ENCODE measurements around the gene IGFBP4.

Gene IGFBP4

DNA sequence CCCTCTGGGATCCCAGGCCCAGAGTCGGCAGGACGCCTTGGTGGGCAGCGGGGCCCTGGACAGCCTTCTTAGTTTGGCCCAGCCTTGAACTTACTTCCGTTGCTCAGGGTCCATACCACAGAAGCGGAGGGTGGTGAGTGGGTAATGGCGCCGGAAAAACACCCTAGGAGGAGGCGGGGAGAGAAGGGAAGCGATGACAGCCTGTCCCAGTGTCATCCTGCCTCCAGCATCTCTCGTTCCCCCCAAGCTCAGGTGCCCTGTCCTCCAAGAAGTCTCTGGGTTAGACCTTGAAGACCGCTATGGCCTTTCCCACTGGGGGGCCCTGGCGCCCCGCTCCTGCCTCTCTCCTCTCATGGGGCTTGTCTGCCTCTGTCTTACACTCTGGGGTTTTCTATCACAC is 35.2 kb downstream of the IGFBP4 start:
- DNase-seq (ENCODE audit: low read depth) = no peak
- no peak overlapping the region for H3K4me3 ChIP-seq (ENCODE audit: low read depth, low read length)
- TF ChIP-seq, protein P1, sequence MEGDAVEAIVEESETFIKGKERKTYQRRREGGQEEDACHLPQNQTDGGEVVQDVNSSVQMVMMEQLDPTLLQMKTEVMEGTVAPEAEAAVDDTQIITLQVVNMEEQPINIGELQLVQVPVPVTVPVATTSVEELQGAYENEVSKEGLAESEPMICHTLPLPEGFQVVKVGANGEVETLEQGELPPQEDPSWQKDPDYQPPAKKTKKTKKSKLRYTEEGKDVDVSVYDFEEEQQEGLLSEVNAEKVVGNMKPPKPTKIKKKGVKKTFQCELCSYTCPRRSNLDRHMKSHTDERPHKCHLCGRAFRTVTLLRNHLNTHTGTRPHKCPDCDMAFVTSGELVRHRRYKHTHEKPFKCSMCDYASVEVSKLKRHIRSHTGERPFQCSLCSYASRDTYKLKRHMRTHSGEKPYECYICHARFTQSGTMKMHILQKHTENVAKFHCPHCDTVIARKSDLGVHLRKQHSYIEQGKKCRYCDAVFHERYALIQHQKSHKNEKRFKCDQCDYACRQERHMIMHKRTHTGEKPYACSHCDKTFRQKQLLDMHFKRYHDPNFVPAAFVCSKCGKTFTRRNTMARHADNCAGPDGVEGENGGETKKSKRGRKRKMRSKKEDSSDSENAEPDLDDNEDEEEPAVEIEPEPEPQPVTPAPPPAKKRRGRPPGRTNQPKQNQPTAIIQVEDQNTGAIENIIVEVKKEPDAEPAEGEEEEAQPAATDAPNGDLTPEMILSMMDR (IDR thresholded peaks at IDR 0.05; ENCODE audit: insufficient read depth, low read depth, low read length, missing control alignments) = no peak

DNA sequence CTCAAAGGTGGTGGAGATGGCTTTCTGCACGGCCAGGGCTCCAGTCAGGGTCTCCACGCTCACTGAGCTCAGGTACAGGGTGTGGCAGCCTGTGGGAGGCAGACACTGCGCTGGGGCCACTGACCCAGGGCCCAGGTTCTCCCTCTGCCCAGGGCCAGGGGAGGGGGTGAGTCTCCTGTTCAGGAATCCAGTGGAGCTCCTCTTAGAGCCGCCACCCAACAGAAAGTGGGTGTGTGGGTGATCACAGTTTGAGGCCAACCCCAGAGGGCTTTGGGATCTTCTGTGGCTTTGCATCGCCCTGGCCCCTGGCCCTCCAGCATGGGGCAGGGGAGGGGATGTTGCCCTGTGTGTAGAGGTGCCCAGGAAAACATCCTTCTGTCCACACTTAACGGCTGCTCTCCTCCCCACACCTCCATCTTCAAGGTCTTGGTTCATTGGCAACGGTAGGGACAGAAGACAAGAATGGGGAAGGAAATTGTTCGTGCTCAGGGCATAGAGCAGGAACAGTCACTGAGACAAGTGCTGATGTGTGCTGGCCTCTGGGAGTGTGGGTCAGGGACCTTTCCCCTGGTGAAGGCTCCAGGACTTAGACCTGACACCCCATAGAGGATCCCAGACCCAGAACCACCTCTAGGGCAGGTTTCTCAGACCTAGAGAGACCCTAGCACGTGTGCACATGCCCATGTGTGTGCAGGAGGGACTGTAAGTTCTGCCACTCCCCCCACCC is 36.7 kb downstream of the IGFBP4 start:
- DNase-seq (ENCODE audit: low read depth) = no peak
- H3K4me3 ChIP-seq (ENCODE audit: low read depth, low read length) = no peak overlapping the region
- TF ChIP-seq, protein P1 (IDR thresholded peaks at IDR 0.05; ENCODE audit: insufficient read depth, low read depth, low read length, missing control alignments) = no peak

DNA sequence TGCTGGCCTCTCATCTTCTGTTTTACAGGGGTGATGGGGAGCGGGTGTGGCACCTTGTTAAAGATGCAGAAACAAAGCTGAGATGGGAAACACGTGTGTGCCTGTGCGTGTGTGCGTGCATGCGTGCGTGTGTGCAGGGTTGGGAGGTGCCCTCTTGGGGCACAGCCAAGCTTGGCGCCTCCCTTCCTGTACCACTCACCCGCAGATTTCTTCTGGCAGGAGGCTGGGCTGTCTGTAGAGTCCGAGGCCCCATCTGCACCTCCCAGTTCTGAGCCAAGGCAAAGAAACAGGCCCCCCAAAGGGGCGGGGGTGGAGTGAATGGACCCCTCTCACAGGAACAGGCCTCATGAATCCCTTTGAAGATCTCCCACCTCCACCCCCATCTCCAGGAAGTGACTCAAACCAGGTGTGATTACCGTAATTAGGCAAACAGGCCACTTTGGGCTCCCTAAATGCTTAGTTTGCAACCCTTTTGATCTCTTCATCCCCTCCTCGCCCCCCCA is 37.3 kb downstream of the IGFBP4 start:
- TF ChIP-seq, protein P1 (IDR thresholded peaks at IDR 0.05; ENCODE audit: insufficient read depth, low read depth, low read length, missing control alignments) = no peak
- H3K4me3 ChIP-seq (ENCODE audit: low read depth, low read length) = no peak overlapping the region
- peak; percentile 37 for DNase-seq (ENCODE audit: low read depth)

DNA sequence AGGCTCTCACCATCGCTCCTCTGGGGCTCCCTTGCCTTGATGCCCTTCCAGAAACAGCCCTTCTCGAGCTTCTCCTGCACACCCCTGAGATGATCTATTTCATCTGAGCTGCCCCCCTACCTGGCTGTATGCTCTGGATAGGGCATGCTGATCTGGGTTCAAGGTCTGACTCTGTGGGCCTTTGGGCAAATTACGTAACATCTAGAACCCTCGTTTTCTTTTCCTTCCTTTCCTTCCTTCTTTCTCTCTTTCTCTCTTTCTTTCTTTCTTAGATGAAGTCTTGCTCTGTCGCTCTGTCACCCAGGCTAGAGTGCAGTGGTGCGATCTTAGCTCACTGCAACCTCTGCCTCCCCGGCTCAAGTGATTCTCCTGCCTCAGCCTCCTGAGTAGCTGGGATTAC is 37.9 kb downstream of the IGFBP4 start:
- TF ChIP-seq, protein P1 (IDR thresholded peaks at IDR 0.05; ENCODE audit: insufficient read depth, low read depth, low read length, missing control alignments) = no peak
- DNase-seq (ENCODE audit: low read depth) = no peak
- H3K4me3 ChIP-seq (ENCODE audit: low read depth, low read length) = no peak overlapping the region

DNA sequence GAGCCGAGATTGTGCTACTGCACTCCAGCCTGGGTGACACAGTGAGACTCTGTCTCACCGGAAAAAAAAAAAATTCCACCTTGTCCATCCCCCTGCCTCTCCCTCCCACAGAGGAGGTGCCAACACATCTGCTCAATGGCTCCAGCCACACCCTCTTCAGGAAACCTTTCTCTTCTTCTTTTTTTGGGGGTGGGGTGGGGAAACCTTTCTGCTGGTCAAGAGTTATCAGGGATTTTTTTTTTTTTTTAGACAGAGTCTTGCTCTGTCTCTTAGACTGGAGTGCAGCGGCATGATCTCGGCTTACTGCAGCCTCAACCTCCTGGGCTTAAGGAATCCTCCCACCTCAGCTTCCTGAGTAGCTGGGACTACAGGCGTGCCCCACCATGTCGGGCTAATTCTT is 39.5 kb downstream of the IGFBP4 start:
- H3K4me3 ChIP-seq (ENCODE audit: low read depth, low read length) = no peak overlapping the region
- TF ChIP-seq, protein P1 (IDR thresholded peaks at IDR 0.05; ENCODE audit: insufficient read depth, low read depth, low read length, missing control alignments) = no peak
- DNase-seq (ENCODE audit: low read depth) = no peak

DNA sequence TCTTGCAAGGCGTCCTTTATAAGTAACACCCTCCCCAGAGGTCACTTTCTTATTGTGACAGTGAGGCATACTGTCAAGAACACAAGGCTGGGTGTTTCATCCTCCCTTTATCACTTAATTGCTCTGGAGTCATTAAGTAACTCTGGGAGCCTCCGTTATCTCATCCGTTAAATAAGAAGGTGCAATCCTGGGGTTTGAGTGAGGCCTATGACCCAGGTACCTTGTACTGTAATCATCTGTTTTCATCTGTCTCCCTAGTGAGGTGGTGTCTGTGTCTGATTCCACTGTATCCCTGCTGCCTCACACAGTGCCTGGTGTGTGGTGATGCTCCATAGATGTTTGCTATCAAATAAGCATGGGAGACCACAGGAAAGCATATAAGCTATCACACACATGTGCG is 40.4 kb downstream of the IGFBP4 start:
- no peak for DNase-seq (ENCODE audit: low read depth)
- no peak overlapping the region for H3K4me3 ChIP-seq (ENCODE audit: low read depth, low read length)
- TF ChIP-seq, protein P1 (IDR thresholded peaks at IDR 0.05; ENCODE audit: insufficient read depth, low read depth, low read length, missing control alignments) = no peak

Measured in GM12865 (cell line).